Measurements from ENCODE around the gene REPS1. TPM values are rescaled to one million over a fixed set of nuclear protein-coding genes. Genes with fewer than 3 reads are reported as not detected.

REPS1 gene
- total RNA-seq, 2 donors from 2014 or later, result 29.7 to 35.2 TPM

DNA sequence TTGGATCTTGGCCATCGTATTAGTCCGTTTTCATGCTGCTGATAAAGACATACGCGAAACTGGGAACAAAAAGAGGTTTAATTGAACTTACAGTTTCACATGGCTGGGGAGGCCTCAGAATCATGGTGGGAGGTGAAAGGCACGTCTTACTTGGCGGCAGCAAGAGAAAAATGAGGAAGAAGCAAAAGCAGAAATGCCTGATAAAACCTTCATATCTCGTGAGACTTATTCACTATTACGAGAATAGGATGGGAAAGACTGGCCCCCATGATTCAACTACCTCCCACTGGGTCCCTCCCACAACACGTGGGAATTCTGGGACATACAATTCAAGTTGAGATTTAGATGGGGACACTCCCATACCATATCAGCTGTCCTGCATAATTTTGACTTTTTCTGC, 20.1 kb upstream of the REPS1 start:
- H3K27me3 ChIP-seq, result no peaks in the 10 kb centered on the region
- no peak for DNase-seq (ENCODE audit: low spot score)
- no peak overlapping the region for H3K4me3 ChIP-seq
- TF ChIP-seq, protein P1, sequence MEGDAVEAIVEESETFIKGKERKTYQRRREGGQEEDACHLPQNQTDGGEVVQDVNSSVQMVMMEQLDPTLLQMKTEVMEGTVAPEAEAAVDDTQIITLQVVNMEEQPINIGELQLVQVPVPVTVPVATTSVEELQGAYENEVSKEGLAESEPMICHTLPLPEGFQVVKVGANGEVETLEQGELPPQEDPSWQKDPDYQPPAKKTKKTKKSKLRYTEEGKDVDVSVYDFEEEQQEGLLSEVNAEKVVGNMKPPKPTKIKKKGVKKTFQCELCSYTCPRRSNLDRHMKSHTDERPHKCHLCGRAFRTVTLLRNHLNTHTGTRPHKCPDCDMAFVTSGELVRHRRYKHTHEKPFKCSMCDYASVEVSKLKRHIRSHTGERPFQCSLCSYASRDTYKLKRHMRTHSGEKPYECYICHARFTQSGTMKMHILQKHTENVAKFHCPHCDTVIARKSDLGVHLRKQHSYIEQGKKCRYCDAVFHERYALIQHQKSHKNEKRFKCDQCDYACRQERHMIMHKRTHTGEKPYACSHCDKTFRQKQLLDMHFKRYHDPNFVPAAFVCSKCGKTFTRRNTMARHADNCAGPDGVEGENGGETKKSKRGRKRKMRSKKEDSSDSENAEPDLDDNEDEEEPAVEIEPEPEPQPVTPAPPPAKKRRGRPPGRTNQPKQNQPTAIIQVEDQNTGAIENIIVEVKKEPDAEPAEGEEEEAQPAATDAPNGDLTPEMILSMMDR (IDR thresholded peaks at IDR 0.05), result no peak
- H3K27ac ChIP-seq, result no peak overlapping the region
- H3K36me3 ChIP-seq, result no peaks in the 10 kb centered on the region
- H3K9me3 ChIP-seq, result no peaks in the 10 kb centered on the region
- H3K4me1 ChIP-seq, result no peaks in the 10 kb centered on the region

DNA sequence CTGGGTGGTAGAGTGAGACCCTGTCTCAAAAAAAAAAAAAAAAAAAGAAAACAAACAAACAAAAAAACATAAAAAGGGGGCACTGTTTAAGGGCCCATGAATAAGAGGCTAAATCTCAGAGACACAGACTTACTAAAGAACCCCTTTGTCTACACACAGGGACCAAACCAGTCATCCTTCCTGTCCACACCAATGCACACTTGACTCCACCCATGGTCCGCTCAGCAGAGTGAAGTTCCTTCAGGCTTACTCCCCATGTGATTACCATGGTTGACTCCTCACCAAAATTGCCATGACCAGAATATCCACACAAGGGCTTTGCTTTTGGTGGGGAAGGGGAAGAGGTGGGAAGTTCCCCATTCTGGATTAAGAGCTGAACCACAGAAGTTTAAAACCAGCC, 19.4 kb upstream of the REPS1 start:
- H3K4me1 ChIP-seq, result no peaks in the 10 kb centered on the region
- H3K9me3 ChIP-seq, result no peaks in the 10 kb centered on the region
- H3K36me3 ChIP-seq, result no peaks in the 10 kb centered on the region
- H3K27ac ChIP-seq, result no peak overlapping the region
- no peak overlapping the region for H3K4me3 ChIP-seq
- DNase-seq (ENCODE audit: low spot score), result no peak
- no peaks in the 10 kb centered on the region for H3K27me3 ChIP-seq
- TF ChIP-seq, protein P1 (IDR thresholded peaks at IDR 0.05), result no peak

DNA sequence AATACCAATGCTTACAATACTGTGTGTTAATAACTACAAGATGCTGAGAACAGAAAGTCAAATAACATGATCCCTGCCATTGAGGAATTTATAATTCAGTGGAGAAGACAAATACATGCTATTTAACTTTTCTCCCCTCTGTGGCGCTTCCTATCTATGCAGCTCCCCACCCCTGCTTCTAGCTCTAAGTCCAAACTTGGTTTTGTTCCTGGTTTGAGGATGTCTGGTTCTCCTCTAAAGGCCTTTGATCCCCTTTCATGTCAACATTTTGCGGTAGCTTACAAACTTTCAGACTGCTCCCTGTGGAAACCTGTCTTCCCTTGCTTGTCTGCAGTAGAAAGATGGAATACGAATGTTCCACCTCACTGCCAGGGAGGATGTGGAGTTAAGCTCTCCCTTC, 18.4 kb upstream of the REPS1 start:
- no peak overlapping the region for H3K27ac ChIP-seq
- no peaks in the 10 kb centered on the region for H3K27me3 ChIP-seq
- no peaks in the 10 kb centered on the region for H3K9me3 ChIP-seq
- no peak overlapping the region for H3K4me3 ChIP-seq
- H3K36me3 ChIP-seq, result no peaks in the 10 kb centered on the region
- no peaks in the 10 kb centered on the region for H3K4me1 ChIP-seq
- no peak for DNase-seq (ENCODE audit: low spot score)
- TF ChIP-seq, protein P1 (IDR thresholded peaks at IDR 0.05), result no peak

DNA sequence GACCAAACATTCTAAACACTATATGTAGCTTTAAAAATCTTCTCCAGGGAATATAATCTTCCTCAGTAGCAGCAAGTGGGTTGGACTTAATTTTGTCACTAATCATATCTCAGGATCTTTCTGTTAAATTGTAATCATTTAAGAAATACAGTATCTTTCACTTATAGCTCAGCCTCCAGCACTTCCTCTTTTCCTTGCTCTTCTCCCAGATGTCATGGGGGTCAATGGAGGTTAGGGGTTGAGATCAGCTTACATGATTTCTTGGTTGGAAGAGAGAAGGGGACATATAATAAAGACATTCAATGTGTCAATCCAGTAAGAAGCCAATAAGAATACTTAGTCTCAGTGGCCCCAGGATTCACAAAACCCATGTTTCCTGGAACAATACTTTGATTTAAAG, 15.7 kb upstream of the REPS1 start:
- TF ChIP-seq, protein P1 (IDR thresholded peaks at IDR 0.05), result no peak
- Histone ChIP-seq H3K9me3 (no peaks in the 10 kb centered on the region), H3K27ac (no peak overlapping the region), H3K4me1 (no peaks in the 10 kb centered on the region), H3K4me3 (no peak overlapping the region), H3K27me3 (no peaks in the 10 kb centered on the region), H3K36me3 (no peaks in the 10 kb centered on the region)
- DNase-seq (ENCODE audit: low spot score), result no peak

DNA sequence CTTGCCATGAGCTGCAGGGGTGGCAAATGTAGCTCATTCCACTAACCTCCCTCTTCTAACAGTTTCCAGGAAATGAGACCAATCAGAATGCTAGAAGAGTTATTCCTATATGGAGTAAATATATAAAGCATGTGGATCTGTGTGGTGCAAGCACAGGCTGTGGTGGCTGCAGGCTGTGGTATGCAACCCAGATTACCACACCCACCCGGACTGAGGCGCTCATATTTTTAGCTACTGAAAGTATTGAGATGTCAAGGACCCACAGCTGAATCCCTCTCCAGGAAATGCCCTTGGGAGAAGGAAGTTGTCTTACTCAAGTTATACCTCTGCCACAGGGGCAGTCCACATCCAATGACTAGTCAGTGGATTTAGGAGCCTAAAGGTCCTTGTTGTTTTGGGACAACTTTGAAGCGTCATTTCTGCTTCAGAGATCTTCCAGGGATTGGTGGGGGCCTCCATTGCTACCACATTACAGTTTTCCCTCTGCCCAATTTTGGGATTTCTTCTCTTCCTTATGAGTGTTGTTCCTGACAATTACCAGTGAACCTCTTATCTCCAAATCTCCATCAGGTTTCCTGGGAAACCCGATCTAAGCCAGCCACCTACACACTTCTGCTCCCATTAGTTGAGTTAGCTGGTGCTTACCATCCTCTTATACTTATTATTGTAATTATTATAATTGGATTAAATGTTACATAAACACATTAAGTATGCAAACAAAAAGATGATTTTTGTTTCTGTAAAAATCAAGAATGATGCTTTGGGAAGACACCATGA, 12.1 kb upstream of the REPS1 start:
- no peaks in the 10 kb centered on the region for H3K27me3 ChIP-seq
- H3K27ac ChIP-seq, result no peak overlapping the region
- H3K4me1 ChIP-seq, result no peaks in the 10 kb centered on the region
- H3K36me3 ChIP-seq, result no peaks in the 10 kb centered on the region
- no peak overlapping the region for H3K4me3 ChIP-seq
- DNase-seq (ENCODE audit: low spot score), result no peak
- TF ChIP-seq, protein P1 (IDR thresholded peaks at IDR 0.05), result no peak
- H3K9me3 ChIP-seq, result no peaks in the 10 kb centered on the region

DNA sequence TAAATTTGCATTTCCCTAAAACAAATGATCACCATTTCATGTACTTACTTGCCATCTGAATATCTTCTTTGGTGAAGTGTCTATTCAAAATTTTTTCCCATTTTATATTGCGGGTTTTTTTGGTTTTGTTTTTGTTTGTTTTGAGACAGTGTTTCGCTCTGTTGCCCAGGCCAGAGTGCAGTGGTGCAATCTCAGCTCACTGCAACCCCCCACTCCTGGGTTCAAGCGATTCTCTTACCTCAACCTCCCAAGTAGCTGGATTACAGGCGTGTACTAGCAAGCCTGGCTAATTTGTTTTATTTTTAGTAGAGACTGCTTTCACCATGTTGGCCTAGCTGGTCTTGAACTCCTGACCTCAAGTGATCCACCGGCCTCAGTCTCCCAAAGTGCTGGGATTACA, 9.1 kb upstream of the REPS1 start:
- no peak overlapping the region for H3K4me3 ChIP-seq
- H3K36me3 ChIP-seq, result no peaks in the 10 kb centered on the region
- no peaks in the 10 kb centered on the region for H3K27me3 ChIP-seq
- H3K9me3 ChIP-seq, result no peaks in the 10 kb centered on the region
- no peak for DNase-seq (ENCODE audit: low spot score)
- H3K4me1 ChIP-seq, result no peaks in the 10 kb centered on the region
- no peak overlapping the region for H3K27ac ChIP-seq
- TF ChIP-seq, protein P1 (IDR thresholded peaks at IDR 0.05), result no peak
